ENCODE results near the gene SHC2. TPM values are rescaled to one million over a fixed set of nuclear protein-coding genes. Genes with fewer than 3 reads are reported as not detected.

The SHC2 gene
- total RNA-seq, 1 donor from 2014 or later: 47.8 TPM

DNA sequence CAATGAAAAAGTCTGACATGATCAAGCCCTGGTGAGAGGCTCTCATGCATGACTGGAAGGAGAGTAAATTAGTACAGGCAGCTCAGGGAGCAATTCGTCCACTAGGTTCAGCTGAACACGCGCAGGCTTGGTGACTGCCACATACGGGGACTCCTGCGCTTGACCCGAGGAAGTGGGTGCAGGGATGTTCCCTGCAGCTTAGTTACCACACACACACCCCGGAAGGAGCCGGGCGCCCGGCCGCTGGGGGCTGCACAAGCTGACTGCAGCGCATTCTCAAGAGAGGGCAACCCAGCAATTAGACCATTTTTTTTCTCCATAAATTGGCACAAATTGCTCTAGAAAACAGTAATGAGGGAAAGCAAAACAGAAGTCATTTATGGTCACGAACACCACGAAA is 93.3 kb downstream of the SHC2 start:
- Mint-ChIP-seq H3K4me3 (ENCODE audit: unreplicated experiment) (no peak overlapping the region), H3K36me3 (ENCODE audit: low read depth) (no peaks in the 10 kb centered on the region), H3K9me3 (ENCODE audit: low read depth) (no peaks in the 10 kb centered on the region), H3K27ac (ENCODE audit: unreplicated experiment) (no peak overlapping the region), H3K4me1 (ENCODE audit: low read depth) (peaks cover 11% of the 10 kb centered on the region), H3K27me3 (ENCODE audit: low read depth) (peaks cover 41% of the 10 kb centered on the region)
- DNase-seq (ENCODE audit: low spot score): peak; percentile 42
- TF ChIP-seq, protein P1, sequence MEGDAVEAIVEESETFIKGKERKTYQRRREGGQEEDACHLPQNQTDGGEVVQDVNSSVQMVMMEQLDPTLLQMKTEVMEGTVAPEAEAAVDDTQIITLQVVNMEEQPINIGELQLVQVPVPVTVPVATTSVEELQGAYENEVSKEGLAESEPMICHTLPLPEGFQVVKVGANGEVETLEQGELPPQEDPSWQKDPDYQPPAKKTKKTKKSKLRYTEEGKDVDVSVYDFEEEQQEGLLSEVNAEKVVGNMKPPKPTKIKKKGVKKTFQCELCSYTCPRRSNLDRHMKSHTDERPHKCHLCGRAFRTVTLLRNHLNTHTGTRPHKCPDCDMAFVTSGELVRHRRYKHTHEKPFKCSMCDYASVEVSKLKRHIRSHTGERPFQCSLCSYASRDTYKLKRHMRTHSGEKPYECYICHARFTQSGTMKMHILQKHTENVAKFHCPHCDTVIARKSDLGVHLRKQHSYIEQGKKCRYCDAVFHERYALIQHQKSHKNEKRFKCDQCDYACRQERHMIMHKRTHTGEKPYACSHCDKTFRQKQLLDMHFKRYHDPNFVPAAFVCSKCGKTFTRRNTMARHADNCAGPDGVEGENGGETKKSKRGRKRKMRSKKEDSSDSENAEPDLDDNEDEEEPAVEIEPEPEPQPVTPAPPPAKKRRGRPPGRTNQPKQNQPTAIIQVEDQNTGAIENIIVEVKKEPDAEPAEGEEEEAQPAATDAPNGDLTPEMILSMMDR (IDR thresholded peaks at IDR 0.05): no peak

- Mint-ChIP-seq H3K36me3 (ENCODE audit: low read depth) (no peaks in the 10 kb centered on the region), H3K9me3 (ENCODE audit: low read depth) (no peaks in the 10 kb centered on the region), H3K4me1 (ENCODE audit: low read depth) (peaks cover 5% of the 10 kb centered on the region), H3K27me3 (ENCODE audit: low read depth) (peaks cover 41% of the 10 kb centered on the region), H3K27ac (ENCODE audit: unreplicated experiment) (no peak overlapping the region), H3K4me3 (ENCODE audit: unreplicated experiment) (no peak overlapping the region)
- TF ChIP-seq, protein P1 (IDR thresholded peaks at IDR 0.05): no peak
- DNase-seq (ENCODE audit: low spot score): peak; percentile 56
Measured at GRCh38 chr19:366951-367350, 93.9 kb downstream of the SHC2 start.

Other genes with a start within 250 kb of the SHC2 start
- gene PLPP2, start 169.6 kb downstream of the SHC2 start, total RNA-seq: 0.36 to 4.1 TPM (median 3.0 TPM) in 3 replicates
- 40.2 to 44.5 TPM (median 42.4 TPM) in 3 replicates for gene MIER2, start 116.2 kb downstream of the SHC2 start, total RNA-seq
- 1.1 to 1.4 TPM (median 1.4 TPM) in 3 replicates for gene C2CD4C, start 51.9 kb downstream of the SHC2 start, total RNA-seq
- gene MADCAM1, start 35.5 kb upstream of the SHC2 start, total RNA-seq: 0.59 to 0.92 TPM (median 0.62 TPM) in 3 replicates
- 18.3 to 22.6 TPM (median 21.3 TPM) in 3 replicates for gene TPGS1, start 46.5 kb upstream of the SHC2 start, total RNA-seq
- gene CDC34, start 70.7 kb upstream of the SHC2 start, total RNA-seq: 41.4 to 71.1 TPM (median 66.9 TPM) in 3 replicates
- gene GZMM, start 83.0 kb upstream of the SHC2 start, total RNA-seq: not detected in 3 replicates
- gene BSG, start 111.6 kb upstream of the SHC2 start, total RNA-seq: 440 to 503 TPM (median 452 TPM) in 3 replicates
- gene HCN2, start 128.8 kb upstream of the SHC2 start, total RNA-seq: 6.2 to 6.8 TPM (median 6.7 TPM) in 3 replicates
- 27.3 to 35.8 TPM (median 35.5 TPM) in 3 replicates for gene POLRMT, start 172.5 kb upstream of the SHC2 start, total RNA-seq
- gene FGF22, start 178.8 kb upstream of the SHC2 start, total RNA-seq: not detected in 3 replicates
- gene RNF126, start 202.2 kb upstream of the SHC2 start, total RNA-seq: 29.3 to 36.3 TPM (median 29.5 TPM) in 3 replicates
- 267 to 316 TPM (median 312 TPM) in 3 replicates for gene FSTL3, start 215.4 kb upstream of the SHC2 start, total RNA-seq
- gene PRSS57, start 234.4 kb upstream of the SHC2 start, total RNA-seq: not detected in 3 replicates
- gene PALM, start 247.9 kb upstream of the SHC2 start, total RNA-seq: 166 to 182 TPM (median 175 TPM) in 3 replicates